HG03280 (cell line): ENCODE results near the gene NXNL1.
"Not testable (repeated sequence)": the region's sequence is repeated elsewhere in the genome, so short reads cannot be mapped to it uniquely, and the experiment has no call there.

Experiments
- ATAC-seq: cut with Tn5 transposase; IDR thresholded peaks from one replicate; pipeline ENCODE4 v1.9.1; 2021; ENCODE audit warnings: mild to moderate bottlenecking, moderate library complexity; ENCODE audit not compliant: unreplicated experiment

The NXNL1 gene

GRCh38 chr19:17486545-17487240 lies 26.0 kb upstream of the NXNL1 start:
- ATAC-seq = no peak

GRCh38 chr19:17484520-17485185 lies 23.9 kb upstream of the NXNL1 start:
- no peak for ATAC-seq

- no peak for ATAC-seq
These were observed 22.9 kb upstream of the NXNL1 start for GRCh38 chr19:17483605-17484002.

DNA sequence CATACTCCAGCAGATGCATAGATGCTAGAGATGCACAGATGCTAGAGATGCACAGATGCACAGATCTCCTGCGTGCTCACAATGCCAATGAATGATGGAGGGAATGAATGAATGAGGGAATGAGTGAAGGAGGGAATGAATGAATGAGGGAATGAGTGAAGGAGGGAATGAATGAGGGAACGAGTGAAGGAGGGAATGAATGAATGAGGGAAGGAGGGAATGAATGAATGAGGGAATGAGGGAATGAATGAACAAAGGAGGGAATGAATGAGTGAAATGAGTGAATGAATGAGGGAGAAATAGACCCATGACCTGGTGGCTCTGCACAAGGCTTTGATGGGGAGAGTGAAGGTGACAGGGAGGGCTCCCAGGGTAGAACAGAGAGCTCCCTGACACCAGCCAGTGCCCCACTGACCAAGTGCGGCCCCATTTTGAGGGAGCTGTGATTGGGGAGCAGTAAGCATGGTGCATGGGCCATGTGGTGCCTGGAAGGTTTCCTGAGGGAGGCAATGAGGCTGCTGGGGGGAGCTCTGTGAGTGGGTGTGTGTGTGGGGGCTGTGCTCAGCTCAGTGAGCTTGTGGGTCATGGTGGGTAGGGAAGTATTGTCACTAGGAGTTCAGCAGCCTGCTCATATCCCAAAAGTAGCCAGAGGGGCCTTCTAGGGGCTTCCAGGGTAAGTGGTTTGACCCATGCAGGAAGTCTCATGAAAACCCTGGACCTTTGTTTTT lies 22.3 kb upstream of the NXNL1 start:
- no peak for ATAC-seq

GRCh38 chr19:17481986-17482385 lies 21.3 kb upstream of the NXNL1 start:
- no peak for ATAC-seq

DNA sequence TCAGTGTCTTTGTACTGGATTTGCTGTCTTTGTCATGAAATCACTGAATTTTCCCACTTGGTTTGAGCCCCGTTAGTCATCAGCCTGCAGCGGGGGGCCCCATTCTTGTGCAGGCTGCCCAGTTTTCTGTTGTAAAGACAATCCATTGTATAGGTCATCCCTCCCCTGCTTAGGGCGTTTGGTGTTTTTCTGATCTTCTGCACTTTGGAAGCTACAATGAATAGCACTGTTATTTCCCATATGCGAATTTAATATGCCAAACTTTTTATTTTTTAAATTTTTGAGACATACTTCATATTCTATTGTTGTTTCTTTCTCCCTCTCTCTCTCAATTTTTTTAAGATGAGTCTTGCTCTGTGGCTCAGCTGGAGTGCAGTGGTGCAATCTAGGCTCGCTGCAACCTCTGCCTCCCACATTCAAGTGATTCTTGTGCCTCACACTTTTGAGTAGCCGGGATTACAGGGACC lies 18.6 kb upstream of the NXNL1 start:
- ATAC-seq = no peak

- ATAC-seq = no peak
These were observed 14.9 kb upstream of the NXNL1 start for GRCh38 chr19:17475541-17476115.

GRCh38 chr19:17475011-17475540 lies 14.3 kb upstream of the NXNL1 start:
- not testable (repeated sequence) for ATAC-seq

- no peak for ATAC-seq
These were observed 12.3 kb upstream of the NXNL1 start for GRCh38 chr19:17473041-17473440.

GRCh38 chr19:17471410-17472125 lies 10.8 kb upstream of the NXNL1 start:
- ATAC-seq = no peak

DNA sequence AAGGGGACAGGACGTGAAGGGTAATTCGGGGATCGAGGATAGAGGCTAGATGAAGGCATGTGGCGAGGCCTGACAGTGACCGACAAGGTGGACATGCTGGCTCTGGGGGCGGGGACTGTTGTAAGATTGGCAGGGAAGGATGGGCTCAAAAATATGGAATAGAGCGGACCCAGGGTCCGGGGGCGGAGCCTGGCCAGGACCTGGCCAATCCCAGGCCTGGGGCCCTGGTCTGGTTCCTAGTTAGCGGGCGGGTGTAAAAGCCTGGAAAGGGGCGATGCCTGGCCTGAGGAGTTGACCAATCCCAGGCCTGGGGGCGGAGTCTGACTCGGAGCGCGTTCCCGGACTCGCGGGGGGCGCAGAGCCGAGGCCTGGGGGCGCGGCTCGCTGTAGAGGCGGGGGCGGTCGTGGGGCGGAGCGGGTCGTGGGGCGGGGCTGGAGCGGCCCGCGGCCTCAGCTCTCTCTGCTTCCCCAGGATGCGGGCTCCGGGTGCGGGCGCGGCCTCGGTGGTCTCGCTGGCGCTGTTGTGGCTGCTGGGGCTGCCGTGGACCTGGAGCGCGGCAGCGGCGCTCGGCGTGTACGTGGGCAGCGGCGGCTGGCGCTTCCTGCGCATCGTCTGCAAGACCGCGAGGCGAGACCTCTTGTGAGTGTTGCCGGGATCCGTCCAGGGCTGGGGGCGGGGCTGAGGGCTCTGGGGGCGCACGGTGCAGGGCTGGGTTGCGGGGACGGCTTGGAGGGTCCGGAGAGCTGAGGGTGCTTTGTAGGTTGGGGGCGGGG lies 9.5 kb upstream of the NXNL1 start, which contains the start of gene SLC27A1:
TSS of gene SLC27A1 (plus strand) at position 457 of the 774 bp plus-strand sequence. CDS start at position 474, 17 bp downstream.
- peak; percentile 80 for ATAC-seq

DNA sequence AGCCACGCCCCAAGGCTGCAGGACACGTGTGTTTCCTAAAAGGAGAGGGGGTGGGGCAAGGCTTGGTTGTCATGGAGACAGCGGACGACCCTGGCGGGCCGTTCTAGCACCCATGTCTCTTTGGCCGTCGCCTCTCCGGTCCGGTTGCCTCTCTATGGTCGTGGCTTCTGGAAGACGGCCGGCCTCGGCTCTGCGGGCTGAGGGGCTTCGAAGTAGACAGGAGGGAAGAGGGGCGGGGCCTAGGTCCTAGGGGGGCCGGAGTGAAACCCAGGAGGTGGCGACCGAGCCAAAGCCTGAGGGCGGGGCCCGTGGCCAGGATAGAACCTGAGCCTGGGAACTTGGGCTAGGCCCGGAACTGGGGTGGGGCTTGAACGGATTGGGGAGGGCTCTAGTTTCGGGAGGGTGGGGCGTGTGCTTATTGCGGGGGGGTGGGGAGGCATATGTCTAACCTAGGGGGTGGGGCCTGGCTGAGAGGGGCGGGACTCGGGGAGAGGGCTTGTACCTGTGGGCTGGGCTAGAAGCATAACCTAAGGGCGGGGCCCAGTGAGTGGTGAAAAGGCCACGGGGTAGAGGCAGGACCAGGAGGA lies 8.8 kb upstream of the NXNL1 start:
- ATAC-seq = peak; percentile 50

DNA sequence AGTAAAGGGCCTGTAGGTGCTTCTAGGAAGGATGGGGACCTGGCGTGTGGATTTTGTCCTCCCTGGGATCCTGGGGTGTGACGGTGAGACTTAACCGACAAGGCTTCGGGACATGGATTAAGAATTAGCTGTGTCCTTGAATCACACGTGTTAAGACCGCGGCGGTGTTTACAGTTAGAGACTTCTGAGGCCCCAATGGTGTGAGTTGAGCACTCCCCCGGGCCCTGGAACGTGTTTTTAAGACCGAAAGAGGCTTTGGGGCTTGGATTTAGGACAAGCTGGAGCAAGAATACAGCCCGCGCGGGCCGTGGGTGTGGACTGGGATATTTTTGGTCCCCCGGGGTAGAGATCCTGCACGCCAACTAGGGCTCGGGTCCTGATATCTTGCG lies 8.4 kb upstream of the NXNL1 start:
- no peak for ATAC-seq

DNA sequence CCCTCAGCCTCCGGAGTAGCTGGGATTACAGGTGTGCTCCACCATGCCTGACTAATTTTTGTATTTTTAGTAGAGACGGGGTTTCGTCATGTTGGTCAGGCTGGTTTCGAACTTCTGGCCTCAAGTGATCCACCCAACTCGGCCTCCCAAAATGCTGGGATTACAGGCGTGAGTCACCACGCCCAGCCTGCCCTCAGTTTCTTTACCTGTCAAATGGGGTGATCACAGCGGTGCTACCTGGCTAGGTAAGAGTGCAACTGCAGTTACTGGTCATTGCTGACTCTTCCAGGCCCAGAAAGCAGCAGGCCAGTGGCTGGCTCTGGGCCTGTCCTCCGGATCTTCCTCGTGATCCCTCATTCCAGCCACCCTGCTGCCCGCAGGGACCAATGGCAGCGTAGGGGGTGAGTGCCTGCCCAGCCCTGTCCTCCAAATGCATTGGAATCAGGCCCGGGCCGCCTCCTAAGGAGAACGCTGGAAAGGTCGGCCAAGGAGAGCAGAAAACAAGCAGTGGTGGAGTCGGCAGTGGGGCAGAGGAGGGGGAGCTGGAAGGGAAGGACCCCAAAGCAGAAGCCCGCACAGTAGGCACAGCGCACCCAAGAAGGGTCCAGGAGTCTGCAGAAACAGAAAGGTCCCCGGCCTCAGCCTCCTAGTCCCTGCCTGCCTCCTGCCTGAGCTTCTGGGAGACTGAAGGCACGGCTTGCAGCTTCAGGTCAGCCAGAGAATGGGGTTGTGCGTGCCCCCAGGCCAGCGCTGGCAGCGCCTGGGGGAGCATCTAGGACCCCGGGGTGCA lies 7.8 kb upstream of the NXNL1 start:
- no peak for ATAC-seq

- no peak for ATAC-seq
These were observed 7.0 kb upstream of the NXNL1 start for GRCh38 chr19:17467471-17468301.

DNA sequence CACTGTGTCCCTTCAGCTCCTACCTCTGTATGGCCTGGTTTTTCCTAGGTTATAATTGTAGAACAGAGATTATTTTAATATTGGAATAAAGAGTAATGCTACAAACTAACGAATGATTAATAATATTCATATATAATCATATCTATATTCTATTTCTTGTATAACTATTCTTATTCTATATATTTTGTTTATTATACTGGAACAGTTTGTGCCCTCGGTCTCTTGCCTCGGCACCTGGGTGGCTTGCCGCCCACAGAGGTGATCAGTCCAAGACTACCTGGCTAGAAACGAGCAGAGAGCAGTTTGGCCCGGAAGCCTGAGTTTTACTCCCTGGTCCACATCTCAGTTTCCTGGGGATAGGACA lies 5.7 kb upstream of the NXNL1 start:
- no peak for ATAC-seq

- ATAC-seq = no peak
These were observed 1.8 kb downstream of the NXNL1 start for GRCh38 chr19:17458970-17459369.

DNA sequence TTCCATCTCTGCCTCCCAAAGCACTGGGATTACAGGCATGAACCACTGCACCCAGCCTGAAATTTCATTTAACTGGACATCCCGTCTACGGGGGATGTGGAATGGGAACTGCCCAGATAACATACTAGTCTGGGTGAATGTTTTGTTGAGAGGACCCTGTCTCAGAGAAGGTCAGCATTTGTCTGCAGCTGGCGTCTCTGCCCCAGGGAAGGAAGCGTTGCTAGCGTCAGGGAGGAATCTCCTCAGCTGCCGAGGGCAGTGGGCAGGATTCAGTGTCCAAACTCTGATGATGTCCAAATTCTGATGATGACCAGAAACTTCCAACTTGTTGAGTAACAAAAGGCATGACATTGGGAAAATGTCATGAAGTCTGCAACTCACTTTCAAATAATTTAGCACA lies 3.1 kb downstream of the NXNL1 start:
- ATAC-seq = no peak
